ENCODE data around the gene MROH2A.

MROH2A gene

DNA sequence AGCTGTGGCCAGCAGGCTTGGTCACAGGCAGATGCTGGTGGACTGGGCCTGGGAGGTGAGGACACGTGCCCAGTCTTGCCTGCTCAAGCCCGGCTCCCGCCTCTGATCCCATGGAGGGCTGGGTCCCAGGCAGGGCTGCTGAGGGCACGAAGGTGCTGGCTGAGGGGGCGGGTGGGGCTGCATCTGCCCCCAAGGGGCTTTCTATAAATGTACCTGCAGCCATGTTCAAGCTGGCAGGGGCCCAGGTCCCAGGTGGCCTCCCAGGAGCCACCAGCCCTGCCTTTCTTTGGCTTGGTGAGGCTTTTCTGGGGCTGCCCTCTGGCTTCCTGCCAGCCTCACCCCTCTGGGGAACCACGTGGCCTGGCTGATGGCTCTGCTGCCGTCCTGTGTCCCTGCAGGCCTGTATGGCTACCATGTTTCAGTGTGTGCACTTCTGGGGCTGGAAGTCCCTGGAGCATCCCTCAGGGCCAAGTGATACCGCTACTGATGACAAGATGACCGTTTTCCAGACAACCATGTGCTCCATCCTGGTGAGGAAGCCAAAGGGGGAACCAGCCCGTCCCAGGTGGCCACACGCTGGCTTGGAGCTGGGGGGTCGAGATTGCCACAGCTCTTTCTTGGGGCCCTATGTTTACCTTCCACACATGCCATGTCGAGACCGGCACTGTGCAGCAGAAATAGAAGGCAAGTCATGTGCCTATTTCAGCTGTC, 53.0 kb downstream of the MROH2A start:
- no peak overlapping the region for H3K9ac ChIP-seq (ENCODE audit: low read depth, low read length, poor library complexity, severe bottlenecking)
- no peak overlapping the region for H3K4me2 ChIP-seq (ENCODE audit: low read depth, low read length, poor library complexity, severe bottlenecking)
- peaks cover 2% of the 10 kb centered on the region for H4K20me1 ChIP-seq (ENCODE audit: insufficient read depth, low read length, poor library complexity, severe bottlenecking)
- no peak overlapping the region for H3K4me3 ChIP-seq (ENCODE audit: low read length, poor library complexity, severe bottlenecking)
- no peaks in the 10 kb centered on the region for H3K9me2 ChIP-seq (replicated peaks; ENCODE audit: low read depth, low read length)
- no peaks in the 10 kb centered on the region for H3K9me3 ChIP-seq (ENCODE audit: insufficient read depth, low read depth, low read length)
- H3K4me1 ChIP-seq (ENCODE audit: insufficient read depth, low read length, poor library complexity, severe bottlenecking): no peaks in the 10 kb centered on the region
- peaks cover 40% of the 10 kb centered on the region; the same call in 1 of the 2 replicates for H3K36me3 ChIP-seq (ENCODE audit: insufficient read depth, low read length)
- TF ChIP-seq EZH2phosphoT487 (IDR thresholded peaks at IDR 0.05; ENCODE audit: borderline replicate concordance): no peak
- TF ChIP-seq, protein P1, sequence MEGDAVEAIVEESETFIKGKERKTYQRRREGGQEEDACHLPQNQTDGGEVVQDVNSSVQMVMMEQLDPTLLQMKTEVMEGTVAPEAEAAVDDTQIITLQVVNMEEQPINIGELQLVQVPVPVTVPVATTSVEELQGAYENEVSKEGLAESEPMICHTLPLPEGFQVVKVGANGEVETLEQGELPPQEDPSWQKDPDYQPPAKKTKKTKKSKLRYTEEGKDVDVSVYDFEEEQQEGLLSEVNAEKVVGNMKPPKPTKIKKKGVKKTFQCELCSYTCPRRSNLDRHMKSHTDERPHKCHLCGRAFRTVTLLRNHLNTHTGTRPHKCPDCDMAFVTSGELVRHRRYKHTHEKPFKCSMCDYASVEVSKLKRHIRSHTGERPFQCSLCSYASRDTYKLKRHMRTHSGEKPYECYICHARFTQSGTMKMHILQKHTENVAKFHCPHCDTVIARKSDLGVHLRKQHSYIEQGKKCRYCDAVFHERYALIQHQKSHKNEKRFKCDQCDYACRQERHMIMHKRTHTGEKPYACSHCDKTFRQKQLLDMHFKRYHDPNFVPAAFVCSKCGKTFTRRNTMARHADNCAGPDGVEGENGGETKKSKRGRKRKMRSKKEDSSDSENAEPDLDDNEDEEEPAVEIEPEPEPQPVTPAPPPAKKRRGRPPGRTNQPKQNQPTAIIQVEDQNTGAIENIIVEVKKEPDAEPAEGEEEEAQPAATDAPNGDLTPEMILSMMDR (conservative IDR thresholded peaks at IDR 0.05; ENCODE audit: low read length): no peak
- H3F3A ChIP-seq (ENCODE audit: low read depth): peaks cover 2% of the 10 kb centered on the region; the same call in 1 of the 2 replicates
- H3K27me3 ChIP-seq (ENCODE audit: insufficient read depth, low read length, poor library complexity, severe bottlenecking): no peaks in the 10 kb centered on the region
- no peak overlapping the region for H2AFZ ChIP-seq (ENCODE audit: low read length)
- peaks cover 16% of the 10 kb centered on the region; the same call in 1 of the 2 replicates for H3K79me2 ChIP-seq (ENCODE audit: insufficient read depth, low read length)

GRCh38 chr2:233831861-233832260, 53.7 kb downstream of the MROH2A start:
- H3K36me3 ChIP-seq (ENCODE audit: insufficient read depth, low read length): peaks cover 47% of the 10 kb centered on the region
- H3K9me3 ChIP-seq (ENCODE audit: insufficient read depth, low read depth, low read length): no peaks in the 10 kb centered on the region
- no peaks in the 10 kb centered on the region for H3K27me3 ChIP-seq (ENCODE audit: insufficient read depth, low read length, poor library complexity, severe bottlenecking)
- H3K4me3 ChIP-seq (ENCODE audit: low read length, poor library complexity, severe bottlenecking): no peak overlapping the region
- H2AFZ ChIP-seq (ENCODE audit: low read length): no peak overlapping the region
- H3K79me2 ChIP-seq (ENCODE audit: insufficient read depth, low read length): peaks cover 22% of the 10 kb centered on the region
- TF ChIP-seq, protein P1 (conservative IDR thresholded peaks at IDR 0.05; ENCODE audit: low read length): no peak
- no peak for TF ChIP-seq EZH2phosphoT487 (IDR thresholded peaks at IDR 0.05; ENCODE audit: borderline replicate concordance)
- peaks cover 2% of the 10 kb centered on the region; the same call in 1 of the 2 replicates for H3F3A ChIP-seq (ENCODE audit: low read depth)
- no peak overlapping the region for H3K9ac ChIP-seq (ENCODE audit: low read depth, low read length, poor library complexity, severe bottlenecking)
- no peaks in the 10 kb centered on the region for H3K4me1 ChIP-seq (ENCODE audit: insufficient read depth, low read length, poor library complexity, severe bottlenecking)
- H4K20me1 ChIP-seq (ENCODE audit: insufficient read depth, low read length, poor library complexity, severe bottlenecking): peaks cover 5% of the 10 kb centered on the region
- H3K4me2 ChIP-seq (ENCODE audit: low read depth, low read length, poor library complexity, severe bottlenecking): no peak overlapping the region
- no peaks in the 10 kb centered on the region for H3K9me2 ChIP-seq (replicated peaks; ENCODE audit: low read depth, low read length)

GRCh38 chr2:233832414-233832813, 54.3 kb downstream of the MROH2A start:
- Histone ChIP-seq H4K20me1 (ENCODE audit: insufficient read depth, low read length, poor library complexity, severe bottlenecking) (peaks cover 8% of the 10 kb centered on the region), H3K27me3 (ENCODE audit: insufficient read depth, low read length, poor library complexity, severe bottlenecking) (no peaks in the 10 kb centered on the region), H3K4me2 (ENCODE audit: low read depth, low read length, poor library complexity, severe bottlenecking) (no peak overlapping the region), H3K9ac (ENCODE audit: low read depth, low read length, poor library complexity, severe bottlenecking) (no peak overlapping the region), H3K4me1 (ENCODE audit: insufficient read depth, low read length, poor library complexity, severe bottlenecking) (peaks cover 2% of the 10 kb centered on the region), H3K9me3 (ENCODE audit: insufficient read depth, low read depth, low read length) (no peaks in the 10 kb centered on the region), H2AFZ (ENCODE audit: low read length) (no peak overlapping the region), H3K79me2 (ENCODE audit: insufficient read depth, low read length) (peaks cover 28% of the 10 kb centered on the region), H3K4me3 (ENCODE audit: low read length, poor library complexity, severe bottlenecking) (no peak overlapping the region), H3K9me2 (replicated peaks; ENCODE audit: low read depth, low read length) (no peaks in the 10 kb centered on the region), H3F3A (ENCODE audit: low read depth) (peaks cover 2% of the 10 kb centered on the region; the same call in 1 of the 2 replicates), H3K36me3 (ENCODE audit: insufficient read depth, low read length) (peaks cover 52% of the 10 kb centered on the region)
- TF ChIP-seq, protein P1 (conservative IDR thresholded peaks at IDR 0.05; ENCODE audit: low read length): no peak
- TF ChIP-seq EZH2phosphoT487 (IDR thresholded peaks at IDR 0.05; ENCODE audit: borderline replicate concordance): no peak
